ENCODE results near the gene TP63.

- TF ChIP-seq POLR2AphosphoS5 (IDR thresholded peaks at IDR 0.05; ENCODE audit: low read depth, low read length) (no peak), TAF1 (IDR thresholded peaks at IDR 0.05; ENCODE audit: low read depth, low read length) (no peak), SPI1 (IDR thresholded peaks at IDR 0.05; ENCODE audit: low read depth, low read length) (no peak), POLR2A (IDR thresholded peaks at IDR 0.05; ENCODE audit: low read depth, low read length) (no peak), POU2F2 (IDR thresholded peaks at IDR 0.05; ENCODE audit: low read depth, low read length) (no peak), PAX5 (IDR thresholded peaks at IDR 0.05; ENCODE audit: insufficient read depth, low read length, severe bottlenecking) (no peak)
Measured at GRCh38 chr3:189845069-189845468, 213.9 kb downstream of the TP63 start.

Data from GM12891 (cell line).